WERI-Rb-1 (cell line): ENCODE results near the gene HSPA2.

Experiments used
- DNase-seq: peaks from one replicate; pipeline ENCODE4 v3.0.0-alpha.2; 2020
- H3K27ac ChIP-seq: fragments of 250-450 bp; sonication (Bioruptor Pico); 2 replicates; pipeline ENCODE4 v1.5.1; 2020; ENCODE audit warnings: mild to moderate bottlenecking, moderate library complexity
- H3K27me3 ChIP-seq: fragments of 250-450 bp; sonication (Bioruptor Pico); 2 replicates; pipeline ENCODE4 v1.5.1; 2021; ENCODE audit warnings: mild to moderate bottlenecking, low read depth, moderate library complexity; ENCODE audit not compliant: insufficient read depth, severe bottlenecking
- H3K36me3 ChIP-seq: fragments of 250-450 bp; sonication (Bioruptor Pico); 2 replicates; pipeline ENCODE4 v1.5.1; 2020; ENCODE audit warnings: mild to moderate bottlenecking, moderate library complexity
- H3K4me3 ChIP-seq: 2 replicates; pipeline ENCODE4 v1.5.1; 2011; ENCODE audit warnings: low read depth, mild to moderate bottlenecking, control low read depth, low read length
- H3K9me3 ChIP-seq: fragments of 250-450 bp; sonication (Bioruptor Pico); 2 replicates; pipeline ENCODE4 v1.5.1; 2021; ENCODE audit warnings: mild to moderate bottlenecking, moderate library complexity; ENCODE audit not compliant: severe bottlenecking
- CTCF ChIP-seq: IDR thresholded peaks from 2 replicates; pipeline ENCODE4 v1.5.1; 2011; ENCODE audit warnings: low read depth, mild to moderate bottlenecking, control low read depth, inconsistent platforms, low read length

Gene HSPA2

GRCh38 chr14:64500088-64500487 lies 40.5 kb upstream of the HSPA2 start:
- Histone ChIP-seq H3K9me3 (no peaks in the 10 kb centered on the region), H3K27me3 (no peaks in the 10 kb centered on the region), H3K4me3 (no peak overlapping the region), H3K36me3 (peaks cover 8% of the 10 kb centered on the region), H3K27ac (no peak overlapping the region)
- no peak for TF ChIP-seq CTCF
- no peak for DNase-seq

GRCh38 chr14:64501411-64502171 lies 39.0 kb upstream of the HSPA2 start:
- H3K36me3 ChIP-seq: peaks cover 8% of the 10 kb centered on the region
- TF ChIP-seq CTCF: no peak
- H3K27me3 ChIP-seq: no peaks in the 10 kb centered on the region
- H3K9me3 ChIP-seq: no peaks in the 10 kb centered on the region
- peak; percentile 12 for DNase-seq
- no peak overlapping the region; the same call in 1 of the 2 replicates for H3K4me3 ChIP-seq
- H3K27ac ChIP-seq: no peak overlapping the region

- DNase-seq: no peak
- H3K27ac ChIP-seq: peak overlapping the region; percentile 99
- no peaks in the 10 kb centered on the region for H3K9me3 ChIP-seq
- no peaks in the 10 kb centered on the region for H3K27me3 ChIP-seq
- peaks cover 8% of the 10 kb centered on the region for H3K36me3 ChIP-seq
- peak overlapping the region; percentile 89 for H3K4me3 ChIP-seq
- TF ChIP-seq CTCF: no peak
Measured at GRCh38 chr14:64502456-64502855, 38.1 kb upstream of the HSPA2 start.

- Histone ChIP-seq H3K4me3 (peak overlapping the region; percentile 89), H3K27ac (peak overlapping the region; percentile 99), H3K27me3 (no peaks in the 10 kb centered on the region), H3K36me3 (peaks cover 8% of the 10 kb centered on the region), H3K9me3 (no peaks in the 10 kb centered on the region)
- DNase-seq: peak; percentile 12
- TF ChIP-seq CTCF: no peak
Measured at GRCh38 chr14:64502887-64503433, 37.6 kb upstream of the HSPA2 start.

GRCh38 chr14:64503434-64504309 lies 36.9 kb upstream of the HSPA2 start, which contains the start of gene ZBTB25:
ZBTB25 (minus strand) TSS chr14:64503838; CDS start chr14:64490533, 13,305 bp downstream.
- H3K27ac ChIP-seq: peak within 1 kb of the TSS; percentile 99
- no peaks in the 10 kb centered on the region for H3K27me3 ChIP-seq
- H3K36me3 ChIP-seq: peaks cover 8% of the 10 kb centered on the region
- no peaks in the 10 kb centered on the region for H3K9me3 ChIP-seq
- peak within 1 kb of the TSS; percentile 89 for H3K4me3 ChIP-seq
- peak; percentile 94 for DNase-seq
- no peak for TF ChIP-seq CTCF
